Activated T-cell treated with anti-CD3 and anti-CD28 coated beads for 24 hours (primary cell): ENCODE data around the gene TUT4.

ENCODE experiments used
- DNase-seq: peaks from one replicate; pipeline ENCODE4 v3.0.0-alpha.2; 2020; ENCODE audit warnings: low read depth

TUT4 gene

GRCh38 chr1:52531249-52531872 lies 21.5 kb downstream of the TUT4 start:
- DNase-seq = no peak

- DNase-seq = no peak
Observed at GRCh38 chr1:52530563-52531144, 22.2 kb downstream of the TUT4 start.

DNA sequence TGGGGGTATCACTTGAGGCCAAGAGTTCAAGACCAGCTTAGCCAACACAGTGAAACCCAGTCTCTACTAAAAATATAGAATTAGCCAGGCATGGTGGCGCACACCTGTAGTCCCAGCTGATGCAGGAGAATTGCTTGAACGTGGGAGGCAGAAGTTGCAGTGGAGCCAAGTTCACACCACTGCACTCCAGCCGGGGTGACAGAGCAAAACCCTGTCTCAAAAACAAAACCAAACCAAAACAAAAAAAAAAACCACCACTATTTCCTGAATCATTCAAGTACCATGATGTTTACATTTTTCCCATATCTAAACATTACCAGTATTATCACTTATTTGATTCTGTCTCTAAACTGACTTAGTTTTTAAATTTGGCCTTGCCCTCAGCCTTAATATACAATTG lies 29.5 kb downstream of the TUT4 start:
- no peak for DNase-seq

GRCh38 chr1:52520148-52520547 lies 32.7 kb downstream of the TUT4 start:
- DNase-seq = no peak

DNA sequence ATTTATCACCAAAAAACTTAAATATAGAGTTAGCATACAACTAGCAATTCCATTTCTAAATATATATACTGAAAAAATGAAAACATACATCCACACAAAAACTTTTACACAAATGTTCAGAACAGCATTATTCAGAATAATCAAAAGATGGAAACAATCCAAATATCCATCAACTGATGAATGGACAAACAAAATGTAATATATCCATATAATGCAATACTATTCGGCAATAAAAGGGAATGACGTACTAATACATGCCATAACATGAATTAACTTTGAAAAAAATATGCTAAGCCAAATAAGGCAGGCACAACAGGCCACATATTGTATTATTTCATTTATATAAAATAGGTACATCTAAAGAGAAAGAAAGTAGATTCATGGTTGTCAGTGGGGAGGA lies 33.9 kb downstream of the TUT4 start:
- DNase-seq = no peak

DNA sequence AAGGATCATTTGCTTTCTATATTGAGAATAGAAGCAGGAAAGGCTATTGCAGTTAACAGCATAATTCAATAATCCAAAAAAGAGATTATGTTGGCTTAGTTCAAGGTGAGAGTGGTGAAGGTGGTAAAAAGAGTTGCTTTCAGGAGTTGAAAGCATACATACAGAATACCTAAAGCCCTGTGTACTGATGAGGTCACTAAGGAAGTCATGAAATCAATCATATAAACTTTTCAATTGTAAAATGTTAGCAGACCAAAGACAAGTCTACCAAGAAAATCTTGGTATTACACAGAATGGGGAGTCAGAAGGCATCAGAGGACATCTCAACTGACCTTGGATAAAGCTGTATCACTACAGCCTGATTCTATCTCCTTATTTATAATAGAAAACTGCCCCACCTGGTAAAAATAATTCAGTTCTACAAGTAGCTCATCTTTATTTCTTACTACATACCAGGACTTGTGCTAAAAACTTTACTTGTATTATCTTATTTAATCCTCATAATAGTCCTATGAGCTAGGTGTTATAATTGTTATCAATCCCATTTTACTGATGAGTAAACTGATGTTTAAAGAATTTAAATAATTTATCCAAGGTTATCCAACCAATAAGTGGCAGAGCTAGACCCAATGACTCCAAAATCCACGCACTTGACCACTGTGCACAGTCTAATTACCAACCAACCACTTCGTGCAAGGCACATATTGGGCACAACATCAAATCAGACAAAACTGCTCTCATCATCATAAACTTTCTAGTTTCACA lies 40.9 kb downstream of the TUT4 start:
- DNase-seq = no peak

GRCh38 chr1:52511439-52511838 lies 41.5 kb downstream of the TUT4 start:
- DNase-seq = no peak

DNA sequence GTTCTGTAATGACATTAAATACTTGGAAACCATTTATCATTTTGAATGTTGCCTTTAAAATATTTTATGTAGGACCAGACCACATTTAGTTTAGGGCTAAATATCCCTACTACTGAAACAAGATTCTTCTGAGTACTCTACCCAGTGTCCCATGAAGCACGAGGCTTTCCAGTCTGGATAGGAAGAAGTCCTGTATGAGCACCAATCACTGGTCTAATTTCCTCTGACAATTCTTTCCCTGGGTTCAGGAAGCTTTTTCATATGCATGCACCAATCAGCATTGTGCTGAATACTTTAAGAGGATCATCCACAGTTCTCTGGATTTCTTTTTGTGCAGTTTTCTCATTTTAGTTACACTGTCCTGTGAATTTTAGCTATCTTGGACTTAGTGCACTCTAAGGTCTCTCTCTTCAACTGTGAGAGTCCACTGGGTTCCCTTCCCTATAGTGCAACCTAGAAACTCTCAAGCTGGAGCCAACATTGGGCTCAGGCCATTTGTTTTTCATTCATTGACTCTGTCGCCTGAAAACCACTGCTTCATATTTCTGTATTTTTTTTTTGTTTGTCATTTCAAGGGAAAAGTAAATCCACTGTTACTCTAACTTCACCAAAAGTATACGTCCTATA lies 45.9 kb downstream of the TUT4 start:
- DNase-seq = no peak

DNA sequence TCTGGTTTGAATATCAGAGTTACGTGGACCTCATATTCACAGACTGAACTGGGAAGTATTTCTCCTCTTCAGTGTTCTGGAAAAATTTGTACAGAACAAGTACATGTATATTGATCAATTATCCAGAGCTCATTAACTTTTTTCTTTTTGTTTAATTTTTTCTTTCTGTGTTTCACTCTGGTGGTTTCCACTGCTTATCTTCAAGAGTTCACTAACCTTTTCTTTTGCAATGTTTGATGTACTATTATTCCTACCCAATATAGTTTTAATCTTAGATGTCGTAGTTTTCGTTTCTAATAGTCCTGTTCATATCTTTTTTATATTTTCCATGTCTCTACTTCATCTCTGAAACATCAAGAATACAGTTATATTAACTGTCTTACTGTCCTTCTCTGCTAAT lies 46.5 kb downstream of the TUT4 start:
- DNase-seq = no peak

GRCh38 chr1:52504720-52505119 lies 48.2 kb downstream of the TUT4 start:
- DNase-seq = no peak

DNA sequence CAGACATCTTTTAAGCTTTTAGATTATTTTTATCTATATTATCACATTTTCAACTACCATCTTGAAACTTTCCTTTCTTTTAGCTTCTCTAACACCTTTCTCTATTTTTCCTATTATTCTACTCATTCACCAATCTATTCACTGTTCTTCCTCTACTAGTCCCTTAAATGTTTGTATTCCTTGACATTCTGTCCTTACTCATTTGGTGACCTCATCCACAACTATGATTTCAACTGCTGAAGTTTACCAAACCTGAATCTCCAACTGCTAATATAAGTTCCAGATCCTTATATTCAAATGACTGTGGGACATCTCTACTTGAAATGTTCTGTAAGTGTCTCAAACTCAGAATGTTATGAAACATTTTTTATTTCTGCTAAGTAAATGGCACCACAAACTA lies 49.2 kb downstream of the TUT4 start:
- no peak for DNase-seq

- DNase-seq = no peak
Observed at GRCh38 chr1:52502789-52503188, 50.1 kb downstream of the TUT4 start.

DNA sequence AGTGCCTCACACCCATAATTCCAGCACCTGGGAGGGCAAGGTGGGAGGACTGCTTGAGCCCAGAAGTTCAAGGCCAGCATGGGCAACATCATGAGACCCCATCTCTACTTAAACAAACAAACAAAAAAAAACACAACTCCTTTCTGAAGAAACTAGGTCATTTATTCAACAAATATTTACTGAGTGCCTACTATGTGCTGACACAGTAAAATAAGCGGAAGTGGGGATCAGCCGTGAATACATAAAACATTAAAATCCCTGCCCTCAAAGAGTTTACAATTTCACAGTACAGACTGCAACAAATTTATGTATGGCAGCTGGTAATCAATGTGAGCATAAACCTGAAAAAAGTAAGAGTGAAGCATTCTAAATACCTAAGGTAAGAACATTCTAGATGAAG lies 65.3 kb downstream of the TUT4 start:
- DNase-seq = no peak

DNA sequence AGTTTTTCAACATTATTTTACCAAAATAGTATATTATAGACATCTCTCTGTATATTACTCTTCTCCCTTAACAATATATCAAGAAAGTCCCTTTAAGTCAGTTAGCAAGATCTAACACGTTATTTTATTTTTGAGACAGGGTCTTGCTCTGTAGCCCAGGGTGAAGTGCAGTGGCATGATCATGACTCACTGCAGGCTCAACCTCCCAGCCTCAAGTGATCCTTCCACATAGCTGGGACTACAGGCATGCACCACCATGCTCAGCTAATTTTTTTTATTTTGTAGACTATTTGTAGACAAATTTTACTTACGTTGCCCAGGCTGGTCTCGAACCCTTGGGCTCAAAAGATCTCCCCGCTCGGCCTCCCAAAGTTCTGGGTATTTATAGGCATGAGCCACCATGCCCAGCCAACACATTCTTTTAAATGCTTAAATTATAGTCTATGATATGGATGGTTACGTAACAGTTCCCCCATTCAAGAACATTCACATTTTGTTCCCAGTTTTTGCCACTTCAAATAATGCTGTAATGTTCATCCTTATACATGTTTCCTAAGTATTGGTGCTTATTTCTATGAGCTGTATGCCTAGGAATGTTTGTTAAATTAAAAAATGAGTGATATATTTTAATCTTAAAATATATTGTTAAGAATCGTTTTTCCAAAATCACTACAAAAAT lies 70.4 kb downstream of the TUT4 start:
- DNase-seq = no peak

DNA sequence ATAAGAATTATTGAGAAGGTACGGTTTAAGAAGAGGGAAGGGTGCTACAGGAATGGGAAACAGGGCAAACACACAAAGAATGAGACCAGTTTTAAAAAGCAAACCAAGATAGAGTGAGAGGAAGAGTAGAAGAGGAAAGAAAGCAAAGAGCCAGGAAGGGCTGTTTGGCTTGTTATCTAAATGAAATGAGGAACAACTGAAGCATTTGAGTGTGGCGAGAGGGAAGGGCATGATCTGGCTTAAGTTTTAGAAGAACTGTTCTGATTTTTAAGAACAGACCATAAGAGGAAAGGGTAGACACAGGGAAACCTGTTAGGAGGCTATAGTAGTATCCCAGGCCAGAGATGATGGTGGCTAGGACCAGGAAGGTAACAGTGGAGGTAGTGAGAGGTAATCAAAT lies 73.8 kb downstream of the TUT4 start:
- no peak for DNase-seq

DNA sequence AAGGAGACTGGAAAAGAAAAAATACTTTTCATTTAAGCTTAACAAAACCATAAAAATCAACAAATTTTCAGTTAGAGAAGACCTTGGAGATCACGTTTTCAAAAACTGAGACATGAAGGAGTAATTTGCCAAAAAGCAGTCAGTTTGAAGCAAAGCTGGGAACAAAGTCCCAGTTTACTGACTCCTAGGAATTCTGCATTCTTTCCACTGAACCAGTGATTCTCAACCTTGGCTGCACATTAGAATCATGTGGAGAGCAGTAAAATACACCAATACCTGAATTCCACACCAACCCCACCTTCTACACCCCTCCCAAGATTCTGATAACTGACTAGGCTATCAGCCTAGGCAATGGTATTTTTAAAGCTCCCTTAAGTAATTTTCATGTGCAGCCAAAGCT lies 75.0 kb downstream of the TUT4 start:
- no peak for DNase-seq

DNA sequence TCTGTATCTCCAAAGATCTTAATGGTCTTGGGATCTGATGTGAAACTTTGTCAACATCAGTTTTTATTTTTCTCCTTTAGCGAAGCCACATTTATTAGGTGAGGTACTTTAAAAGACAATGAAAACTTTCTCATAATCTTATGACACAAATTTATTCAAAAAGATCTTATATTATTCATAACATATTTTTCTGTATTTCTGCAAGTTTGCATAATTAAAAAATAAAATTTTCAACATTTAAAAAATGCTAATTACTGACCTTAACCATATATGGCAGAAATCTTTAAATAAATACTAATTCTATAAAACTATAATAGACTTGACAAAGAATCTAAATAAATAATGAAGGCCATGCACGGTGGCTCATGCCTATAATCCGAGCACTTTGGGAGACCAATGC lies 75.9 kb downstream of the TUT4 start:
- no peak for DNase-seq

DNA sequence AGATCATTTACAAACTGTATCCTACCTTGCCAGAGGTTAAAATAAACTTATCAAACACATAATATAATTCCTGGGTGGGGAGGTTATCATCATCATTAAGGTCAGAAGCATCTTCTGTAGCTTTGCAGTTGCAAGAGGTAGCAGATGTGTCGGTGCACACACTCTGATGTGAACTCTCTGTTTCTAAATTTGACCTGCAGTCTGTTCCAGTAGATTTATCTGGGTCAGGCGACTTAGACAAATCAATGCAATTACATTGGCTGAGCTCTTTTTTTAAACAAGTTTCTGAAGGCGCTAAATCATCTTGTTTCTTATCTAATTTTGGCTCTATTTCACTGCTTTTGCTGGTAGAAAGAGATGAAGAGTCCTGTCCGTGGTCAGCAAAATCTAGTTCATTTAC lies 78.1 kb downstream of the TUT4 start:
- no peak for DNase-seq

GRCh38 chr1:52473039-52473438 lies 79.9 kb downstream of the TUT4 start:
- no peak for DNase-seq

GRCh38 chr1:52472384-52472783 lies 80.5 kb downstream of the TUT4 start:
- DNase-seq = no peak

GRCh38 chr1:52469108-52469507 lies 83.8 kb downstream of the TUT4 start:
- DNase-seq = no peak

DNA sequence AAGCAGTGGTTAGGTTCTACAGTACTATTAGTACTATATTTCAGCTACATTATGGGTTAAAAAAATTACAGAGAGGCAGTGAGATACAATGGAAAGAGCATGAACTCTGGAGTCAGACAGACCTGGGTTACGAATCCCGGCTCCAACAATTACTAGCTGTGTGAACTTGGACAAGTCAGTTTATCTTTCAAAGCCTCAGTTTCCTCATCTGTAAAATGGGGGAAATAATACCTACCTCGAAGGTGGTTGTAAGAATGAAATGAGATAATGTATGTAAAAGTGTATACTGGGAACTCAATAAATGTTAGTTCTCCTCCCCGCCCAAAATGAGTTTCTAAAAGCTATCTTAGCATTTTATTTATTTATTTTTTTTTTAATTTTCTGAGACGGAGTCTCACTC lies 89.0 kb downstream of the TUT4 start:
- DNase-seq = no peak

DNA sequence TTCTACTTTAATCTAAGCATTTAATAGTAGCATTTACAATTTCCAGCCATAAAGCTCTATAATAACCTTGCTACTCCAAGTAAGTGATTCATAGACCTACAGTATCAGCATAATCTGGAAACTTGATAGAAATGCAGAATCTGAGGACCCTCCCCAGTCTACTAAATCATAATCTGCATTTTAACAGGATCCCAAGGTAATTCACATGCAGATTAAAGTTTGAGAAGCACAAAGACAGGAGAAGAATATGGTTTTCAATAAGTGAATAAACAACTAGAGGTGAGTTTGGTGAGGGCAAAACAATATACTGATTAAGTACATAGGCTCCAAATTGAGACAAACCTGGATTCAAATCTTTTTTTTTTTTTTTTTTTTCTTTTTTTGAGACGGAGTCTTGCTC lies 91.1 kb downstream of the TUT4 start:
- no peak for DNase-seq
